ENCODE data around the gene SKOR2. TPM values are rescaled to one million over a fixed set of nuclear protein-coding genes. Genes with fewer than 3 reads are reported as not detected.

SKOR2 gene
- total and polyA plus RNA-seq, 9 of the 15 experiments (the other 6 are each of a cell fraction or from before 2014, with no cell fraction given), result not detected

DNA sequence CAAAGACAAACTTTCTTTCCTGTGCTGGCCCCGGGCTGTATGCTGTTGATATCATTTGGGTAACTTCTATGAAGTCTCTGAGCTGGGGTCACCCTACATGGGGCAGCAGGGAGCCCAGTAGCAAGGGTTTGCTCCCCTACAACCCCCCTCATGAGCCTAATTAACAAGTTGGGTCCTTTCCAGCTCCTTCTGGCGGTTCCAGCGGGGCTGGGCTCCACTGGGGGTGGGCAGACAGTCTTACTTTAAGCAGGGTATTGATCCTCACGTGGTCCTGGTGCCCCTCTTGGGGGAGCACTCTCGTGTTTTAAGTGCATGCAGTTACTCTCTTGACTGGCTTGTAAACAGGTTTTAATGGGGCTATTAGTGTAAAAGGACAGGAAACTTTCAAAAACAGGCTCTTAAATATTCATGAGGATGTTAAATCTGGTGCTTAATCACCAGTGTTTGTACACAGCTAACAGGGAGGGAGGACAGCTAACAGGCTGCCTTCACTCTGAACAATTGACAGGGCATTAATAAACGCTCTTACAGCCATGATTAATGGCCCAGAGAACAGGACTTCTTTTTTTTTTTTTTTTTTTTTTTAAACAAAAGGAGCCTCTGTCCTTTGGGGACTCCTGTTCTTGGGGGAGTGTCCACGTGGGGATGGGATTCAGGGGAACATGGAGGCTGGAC is 36.6 kb upstream of the SKOR2 start:
- Histone ChIP-seq H3K9ac (ENCODE audit: insufficient read depth in 1 of 2, low read depth in 2 of 2, low read length in 2 of 2) (no peak overlapping the region), H3K27ac (ENCODE audit: extremely low read depth, low read depth, low read length) (no peak overlapping the region), H3K4me1 (replicated peaks in 1 of 2; ENCODE audit: control insufficient read depth in 2 of 2, insufficient read depth in 2 of 2, low read length in 2 of 2) (no peaks in the 10 kb centered on the region), H3K27me3 (ENCODE audit: control insufficient read depth in 2 of 2, insufficient read depth in 2 of 2, low read length in 2 of 2) (no peaks in the 10 kb centered on the region), H3K9me1 (ENCODE audit: control insufficient read depth, insufficient read depth, low read length) (no peaks in the 10 kb centered on the region), H3K36me3 (ENCODE audit: control insufficient read depth, insufficient read depth, low read length) (no peaks in the 10 kb centered on the region), H3K79me2 (ENCODE audit: control insufficient read depth, insufficient read depth, low read length) (no peaks in the 10 kb centered on the region), H3K9me3 (replicated peaks; ENCODE audit: control insufficient read depth, insufficient read depth, low read depth, low read length) (no peaks in the 10 kb centered on the region), H3K4me2 (ENCODE audit: insufficient read depth, low read length) (no peak overlapping the region), H4K20me1 (replicated peaks; ENCODE audit: control insufficient read depth, insufficient read depth, low read length) (no peaks in the 10 kb centered on the region), H3K4me3 (no peak overlapping the region), H2AFZ (ENCODE audit: low read depth, low read length) (no peak overlapping the region)
- WGBS (ENCODE audit: insufficient coverage, low coverage, missing lambda C conversion rate), result 0% methylated on average over 7 of the region's 7 CpGs
- intact Hi-C loops (cut with micrococcal nuclease) (no loop called here), in situ Hi-C loops (cut with MboI) (no loop called here)
- no peak for ATAC-seq
- no peak for DNase-seq (ENCODE audit: extremely low read depth in 1 of 4, low spot score in 3 of 4)
- ChIA-PET POLR2A (no interaction called here), CTCF (ENCODE audit: low intra/inter-chr PET ratio) (no interaction called here)
- FAIRE-seq, result no peak
- no TSS peak for BruUV-seq (replicated peaks)
- no peak for TF ChIP-seq MCM3 (IDR thresholded peaks at IDR 0.05)
- no peak for TF ChIP-seq RBM22 (IDR thresholded peaks at IDR 0.05; ENCODE audit: low read depth, low read length, poor library complexity, severe bottlenecking)
- TF ChIP-seq ETV5 (CRISPR knock-in tag; IDR thresholded peaks at IDR 0.05; ENCODE audit: low read depth), result no peak
- TF ChIP-seq, protein P1, sequence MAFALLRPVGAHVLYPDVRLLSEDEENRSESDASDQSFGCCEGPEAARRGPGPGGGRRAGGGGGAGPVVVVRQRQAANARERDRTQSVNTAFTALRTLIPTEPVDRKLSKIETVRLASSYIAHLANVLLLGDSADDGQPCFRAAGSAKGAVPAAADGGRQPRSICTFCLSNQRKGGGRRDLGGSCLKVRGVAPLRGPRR (CRISPR knock-in tag; IDR thresholded peaks at IDR 0.05), result no peak
- TF ChIP-seq ZNF780A (CRISPR knock-in tag; IDR thresholded peaks at IDR 0.05), result no peak
- TF ChIP-seq ZNF124 (CRISPR knock-in tag; IDR thresholded peaks at IDR 0.05), result no peak
- TF ChIP-seq SIRT6 (IDR thresholded peaks at IDR 0.05; ENCODE audit: low read depth, low read length), result no peak
- TF ChIP-seq KLF1 (tag; IDR thresholded peaks at IDR 0.05), result no peak
- TF ChIP-seq ARID4B (CRISPR knock-in tag; IDR thresholded peaks at IDR 0.05), result no peak
- TF ChIP-seq ZNF644 (tag; IDR thresholded peaks at IDR 0.05; ENCODE audit: low read depth), result no peak
- TF ChIP-seq ZBTB1 (CRISPR knock-in tag; IDR thresholded peaks at IDR 0.05; ENCODE audit: borderline replicate concordance, low read depth), result no peak
- no peak for TF ChIP-seq GTF2E2 (tag; IDR thresholded peaks at IDR 0.05)
- TF ChIP-seq, protein P2, sequence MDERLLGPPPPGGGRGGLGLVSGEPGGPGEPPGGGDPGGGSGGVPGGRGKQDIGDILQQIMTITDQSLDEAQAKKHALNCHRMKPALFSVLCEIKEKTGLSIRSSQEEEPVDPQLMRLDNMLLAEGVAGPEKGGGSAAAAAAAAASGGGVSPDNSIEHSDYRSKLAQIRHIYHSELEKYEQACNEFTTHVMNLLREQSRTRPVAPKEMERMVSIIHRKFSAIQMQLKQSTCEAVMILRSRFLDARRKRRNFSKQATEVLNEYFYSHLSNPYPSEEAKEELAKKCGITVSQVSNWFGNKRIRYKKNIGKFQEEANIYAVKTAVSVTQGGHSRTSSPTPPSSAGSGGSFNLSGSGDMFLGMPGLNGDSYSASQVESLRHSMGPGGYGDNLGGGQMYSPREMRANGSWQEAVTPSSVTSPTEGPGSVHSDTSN (CRISPR knock-in tag; IDR thresholded peaks at IDR 0.05; ENCODE audit: low read depth), result no peak
- TF ChIP-seq, protein P2 (tag; conservative IDR thresholded peaks at IDR 0.05; ENCODE audit: low read depth), result no peak
- TF ChIP-seq RCOR1 (IDR thresholded peaks at IDR 0.05; ENCODE audit: borderline replicate concordance in 1 of 2, low read depth in 2 of 2, low read length in 2 of 2), result no peak
